A549 (cell line): Measurements from ENCODE around the gene BDH1.
A peak's percentile ranks its signal among the peaks of the same experiment; 100 is the strongest.

Experiments used
- CHD4 ChIP-seq: fragments of 200-600 bp; sonication (generic); IDR thresholded peaks from 2 replicates; pipeline ENCODE4 v1.6.1; 2016; ENCODE audit warnings: antibody characterized with exemption, mild to moderate bottlenecking, borderline replicate concordance
- KDM5A ChIP-seq: fragments of 200-600 bp; sonication (generic); IDR thresholded peaks from 2 replicates; pipeline ENCODE4 v1.6.1; 2016; ENCODE audit warnings: antibody characterized with exemption, mild to moderate bottlenecking
- MAZ ChIP-seq: fragments of 150-350 bp; IDR thresholded peaks from 2 replicates; pipeline ENCODE4 v1.6.1; 2014; ENCODE audit warnings: antibody characterized with exemption, low read depth, low read length, borderline replicate concordance
- MYC ChIP-seq: IDR thresholded peaks from 2 replicates; pipeline ENCODE4 v1.6.1; 2012; ENCODE audit warnings: mild to moderate bottlenecking, inconsistent platforms, low read length, improper control_type of control experiment, borderline replicate concordance
- POLR2A ChIP-seq: IDR thresholded peaks from 2 replicates; pipeline ENCODE4 v1.6.1; 2012; ENCODE audit warnings: mild to moderate bottlenecking, low read length
- TP53 ChIP-seq: fragments of 250-450 bp; sonication (Bioruptor Pico); IDR thresholded peaks from 2 replicates; pipeline ENCODE4 v1.5.0; 2021; ENCODE audit warnings: mild to moderate bottlenecking, moderate library complexity
- TF ChIP-seq, protein P1 (sequence below): fragments of >200 bp; sonication (Bioruptor Twin); formaldehyde crosslinking; IDR thresholded peaks from 3 replicates; pipeline ENCODE4 v1.6.1; 2016
- TF ChIP-seq, protein P2 (sequence below): IDR thresholded peaks from 2 replicates; pipeline ENCODE4 v1.6.1; 2012
- TF ChIP-seq, protein P3 (sequence below): fragments of >200 bp; sonication (Bioruptor Twin); formaldehyde crosslinking; IDR thresholded peaks from 3 replicates; pipeline ENCODE4 v1.5.1; 2016
- TF ChIP-seq, protein P4 (sequence below): fragments of 250-450 bp; sonication (Bioruptor Pico); IDR thresholded peaks from 2 replicates; pipeline ENCODE4 v1.5.0; 2020; ENCODE audit warnings: low read depth, mild to moderate bottlenecking, moderate library complexity
- TF ChIP-seq, protein P5 (sequence below): fragments of 250-450 bp; sonication (Bioruptor Pico); IDR thresholded peaks from 2 replicates; pipeline ENCODE4 v1.5.0; 2021; ENCODE audit warnings: mild to moderate bottlenecking, moderate library complexity, borderline replicate concordance

DNA sequence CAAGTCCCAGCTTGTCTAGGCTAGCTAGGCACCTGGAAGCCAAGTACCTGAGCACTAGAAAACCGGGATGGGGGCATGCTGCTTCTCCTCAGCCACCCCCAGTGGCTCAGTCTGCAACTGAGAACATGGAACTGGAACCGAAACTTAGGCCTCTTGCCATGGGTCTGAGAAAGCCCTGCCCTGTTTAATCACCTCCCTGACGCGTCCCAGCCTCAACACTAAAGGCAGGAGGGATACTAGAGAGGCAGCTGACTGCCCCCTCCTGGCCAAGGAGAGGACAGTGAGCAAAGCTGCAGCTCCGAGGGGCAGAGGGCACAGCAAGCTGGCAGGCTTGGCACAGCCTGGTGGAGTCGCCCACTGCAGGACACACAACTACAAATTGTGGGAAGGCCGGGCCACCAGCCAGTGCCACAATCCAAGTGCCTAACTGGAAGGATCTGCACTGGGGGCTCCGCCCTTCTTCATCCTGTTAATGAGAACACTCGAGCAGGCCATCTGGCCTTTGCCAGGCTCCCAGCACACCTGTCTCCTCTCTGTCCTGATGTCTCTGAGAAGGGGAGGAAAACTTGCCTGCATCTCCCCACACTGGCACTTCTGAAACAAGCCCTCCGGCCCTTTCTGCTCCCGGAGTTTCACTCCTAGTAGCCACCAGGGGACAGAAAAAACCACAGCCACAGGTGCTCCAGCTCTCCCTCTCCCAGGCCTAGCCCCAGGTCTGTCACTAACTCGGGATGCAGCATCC, 53.7 kb downstream of the BDH1 start:
- TF ChIP-seq MYC, result no peak
- TF ChIP-seq, protein P1, sequence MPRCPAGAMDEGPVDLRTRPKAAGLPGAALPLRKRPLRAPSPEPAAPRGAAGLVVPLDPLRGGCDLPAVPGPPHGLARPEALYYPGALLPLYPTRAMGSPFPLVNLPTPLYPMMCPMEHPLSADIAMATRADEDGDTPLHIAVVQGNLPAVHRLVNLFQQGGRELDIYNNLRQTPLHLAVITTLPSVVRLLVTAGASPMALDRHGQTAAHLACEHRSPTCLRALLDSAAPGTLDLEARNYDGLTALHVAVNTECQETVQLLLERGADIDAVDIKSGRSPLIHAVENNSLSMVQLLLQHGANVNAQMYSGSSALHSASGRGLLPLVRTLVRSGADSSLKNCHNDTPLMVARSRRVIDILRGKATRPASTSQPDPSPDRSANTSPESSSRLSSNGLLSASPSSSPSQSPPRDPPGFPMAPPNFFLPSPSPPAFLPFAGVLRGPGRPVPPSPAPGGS, result no peak
- no peak for TF ChIP-seq POLR2A
- no peak for TF ChIP-seq TP53 (CRISPR knock-in tag)
- TF ChIP-seq, protein P2, sequence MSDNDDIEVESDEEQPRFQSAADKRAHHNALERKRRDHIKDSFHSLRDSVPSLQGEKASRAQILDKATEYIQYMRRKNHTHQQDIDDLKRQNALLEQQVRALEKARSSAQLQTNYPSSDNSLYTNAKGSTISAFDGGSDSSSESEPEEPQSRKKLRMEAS, result no peak
- no peak for TF ChIP-seq CHD4
- TF ChIP-seq, protein P3, sequence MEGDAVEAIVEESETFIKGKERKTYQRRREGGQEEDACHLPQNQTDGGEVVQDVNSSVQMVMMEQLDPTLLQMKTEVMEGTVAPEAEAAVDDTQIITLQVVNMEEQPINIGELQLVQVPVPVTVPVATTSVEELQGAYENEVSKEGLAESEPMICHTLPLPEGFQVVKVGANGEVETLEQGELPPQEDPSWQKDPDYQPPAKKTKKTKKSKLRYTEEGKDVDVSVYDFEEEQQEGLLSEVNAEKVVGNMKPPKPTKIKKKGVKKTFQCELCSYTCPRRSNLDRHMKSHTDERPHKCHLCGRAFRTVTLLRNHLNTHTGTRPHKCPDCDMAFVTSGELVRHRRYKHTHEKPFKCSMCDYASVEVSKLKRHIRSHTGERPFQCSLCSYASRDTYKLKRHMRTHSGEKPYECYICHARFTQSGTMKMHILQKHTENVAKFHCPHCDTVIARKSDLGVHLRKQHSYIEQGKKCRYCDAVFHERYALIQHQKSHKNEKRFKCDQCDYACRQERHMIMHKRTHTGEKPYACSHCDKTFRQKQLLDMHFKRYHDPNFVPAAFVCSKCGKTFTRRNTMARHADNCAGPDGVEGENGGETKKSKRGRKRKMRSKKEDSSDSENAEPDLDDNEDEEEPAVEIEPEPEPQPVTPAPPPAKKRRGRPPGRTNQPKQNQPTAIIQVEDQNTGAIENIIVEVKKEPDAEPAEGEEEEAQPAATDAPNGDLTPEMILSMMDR, result peak; percentile 11; the same call in 2 of the 3 replicates
- TF ChIP-seq KDM5A, result no peak
- TF ChIP-seq, protein P4, sequence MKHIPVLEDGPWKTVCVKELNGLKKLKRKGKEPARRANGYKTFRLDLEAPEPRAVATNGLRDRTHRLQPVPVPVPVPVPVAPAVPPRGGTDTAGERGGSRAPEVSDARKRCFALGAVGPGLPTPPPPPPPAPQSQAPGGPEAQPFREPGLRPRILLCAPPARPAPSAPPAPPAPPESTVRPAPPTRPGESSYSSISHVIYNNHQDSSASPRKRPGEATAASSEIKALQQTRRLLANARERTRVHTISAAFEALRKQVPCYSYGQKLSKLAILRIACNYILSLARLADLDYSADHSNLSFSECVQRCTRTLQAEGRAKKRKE (CRISPR knock-in tag), result no peak
- TF ChIP-seq, protein P5, sequence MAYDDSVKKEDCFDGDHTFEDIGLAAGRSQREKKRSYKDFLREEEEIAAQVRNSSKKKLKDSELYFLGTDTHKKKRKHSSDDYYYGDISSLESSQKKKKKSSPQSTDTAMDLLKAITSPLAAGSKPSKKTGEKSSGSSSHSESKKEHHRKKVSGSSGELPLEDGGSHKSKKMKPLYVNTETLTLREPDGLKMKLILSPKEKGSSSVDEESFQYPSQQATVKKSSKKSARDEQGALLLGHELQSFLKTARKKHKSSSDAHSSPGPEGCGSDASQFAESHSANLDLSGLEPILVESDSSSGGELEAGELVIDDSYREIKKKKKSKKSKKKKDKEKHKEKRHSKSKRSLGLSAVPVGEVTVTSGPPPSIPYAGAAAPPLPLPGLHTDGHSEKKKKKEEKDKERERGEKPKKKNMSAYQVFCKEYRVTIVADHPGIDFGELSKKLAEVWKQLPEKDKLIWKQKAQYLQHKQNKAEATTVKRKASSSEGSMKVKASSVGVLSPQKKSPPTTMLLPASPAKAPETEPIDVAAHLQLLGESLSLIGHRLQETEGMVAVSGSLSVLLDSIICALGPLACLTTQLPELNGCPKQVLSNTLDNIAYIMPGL (CRISPR knock-in tag), result no peak
- TF ChIP-seq MAZ, result no peak
